ENCODE data around the gene GRIN3A.
A peak's percentile ranks its signal among the peaks of the same experiment; 100 is the strongest.
"Not testable (repeated sequence)": the region's sequence is repeated elsewhere in the genome, so short reads cannot be mapped to it uniquely, and the experiment has no call there.

GRIN3A gene

GRCh38 chr9:101731429-101731828, 7.0 kb downstream of the GRIN3A start:
- Mint-ChIP-seq H3K4me3 (no peak overlapping the region), H3K27ac (no peak overlapping the region), H3K36me3 (ENCODE audit: low read depth) (no peaks in the 10 kb centered on the region), H3K9me3 (no peaks in the 10 kb centered on the region), H3K4me1 (peaks cover 11% of the 10 kb centered on the region), H3K27me3 (ENCODE audit: low read depth) (peaks cover 12% of the 10 kb centered on the region)
- TF ChIP-seq, protein P1, sequence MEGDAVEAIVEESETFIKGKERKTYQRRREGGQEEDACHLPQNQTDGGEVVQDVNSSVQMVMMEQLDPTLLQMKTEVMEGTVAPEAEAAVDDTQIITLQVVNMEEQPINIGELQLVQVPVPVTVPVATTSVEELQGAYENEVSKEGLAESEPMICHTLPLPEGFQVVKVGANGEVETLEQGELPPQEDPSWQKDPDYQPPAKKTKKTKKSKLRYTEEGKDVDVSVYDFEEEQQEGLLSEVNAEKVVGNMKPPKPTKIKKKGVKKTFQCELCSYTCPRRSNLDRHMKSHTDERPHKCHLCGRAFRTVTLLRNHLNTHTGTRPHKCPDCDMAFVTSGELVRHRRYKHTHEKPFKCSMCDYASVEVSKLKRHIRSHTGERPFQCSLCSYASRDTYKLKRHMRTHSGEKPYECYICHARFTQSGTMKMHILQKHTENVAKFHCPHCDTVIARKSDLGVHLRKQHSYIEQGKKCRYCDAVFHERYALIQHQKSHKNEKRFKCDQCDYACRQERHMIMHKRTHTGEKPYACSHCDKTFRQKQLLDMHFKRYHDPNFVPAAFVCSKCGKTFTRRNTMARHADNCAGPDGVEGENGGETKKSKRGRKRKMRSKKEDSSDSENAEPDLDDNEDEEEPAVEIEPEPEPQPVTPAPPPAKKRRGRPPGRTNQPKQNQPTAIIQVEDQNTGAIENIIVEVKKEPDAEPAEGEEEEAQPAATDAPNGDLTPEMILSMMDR (IDR thresholded peaks at IDR 0.05; ENCODE audit: unreplicated experiment in 3 of 3), result no peak

DNA sequence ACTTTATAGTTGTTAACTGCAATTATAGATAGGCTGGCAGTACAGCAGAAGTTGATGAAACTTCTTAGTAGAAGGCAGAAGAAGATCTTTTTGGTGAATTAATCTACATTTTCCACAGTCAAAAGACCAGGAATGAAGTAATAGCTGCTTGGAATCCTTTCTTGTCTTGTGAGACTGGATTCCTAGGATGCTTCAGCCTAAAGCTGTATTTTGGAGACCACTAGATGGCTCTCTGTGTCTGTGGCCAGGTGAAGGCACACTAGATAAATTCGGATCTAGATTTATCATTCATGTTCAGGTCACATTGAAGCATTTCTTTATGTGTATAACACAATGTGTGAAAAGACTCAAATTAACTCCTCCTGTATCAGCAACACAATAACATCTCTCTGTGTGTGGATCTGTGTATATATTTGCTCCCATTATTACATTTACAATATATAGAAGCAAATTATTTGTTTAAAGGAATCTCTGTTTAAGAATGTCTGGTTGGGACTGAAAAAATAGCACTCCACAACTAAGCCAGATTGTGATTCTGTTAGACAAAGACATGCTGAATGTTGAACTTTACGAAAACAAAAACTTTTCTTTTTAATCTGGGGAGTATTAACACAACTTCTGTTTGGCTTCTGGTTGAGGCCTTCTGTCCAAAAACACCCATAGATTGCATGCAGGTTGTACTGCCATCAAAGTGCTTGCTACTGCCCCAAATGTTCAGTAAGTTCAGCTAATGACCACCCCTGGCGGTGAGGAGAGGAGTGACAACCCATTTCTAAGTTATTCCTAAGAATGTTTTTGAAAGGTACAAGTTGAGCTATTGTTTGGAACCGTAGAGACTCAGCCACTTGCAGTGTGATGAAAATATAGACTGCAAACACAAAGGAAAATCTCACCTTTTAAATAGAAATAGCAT, 10.6 kb downstream of the GRIN3A start:
- TF ChIP-seq, protein P1 (IDR thresholded peaks at IDR 0.05; ENCODE audit: unreplicated experiment in 3 of 3), result peak; percentile 49 to 67 (median 55)
- H3K4me1 Mint-ChIP-seq, result peaks cover 5% of the 10 kb centered on the region
- peaks cover 2% of the 10 kb centered on the region for H3K9me3 Mint-ChIP-seq
- H3K36me3 Mint-ChIP-seq (ENCODE audit: low read depth), result peaks cover 8% of the 10 kb centered on the region
- no peak overlapping the region for H3K27ac Mint-ChIP-seq
- H3K4me3 Mint-ChIP-seq, result no peak overlapping the region
- H3K27me3 Mint-ChIP-seq (ENCODE audit: low read depth), result peaks cover 6% of the 10 kb centered on the region

GRCh38 chr9:101724271-101724670, 14.2 kb downstream of the GRIN3A start:
- H3K9me3 Mint-ChIP-seq; H3K4me3 Mint-ChIP-seq; H3K27ac Mint-ChIP-seq; H3K27me3 Mint-ChIP-seq (ENCODE audit: low read depth): not testable (repeated sequence)
- Mint-ChIP-seq H3K36me3 (ENCODE audit: low read depth) (peaks cover 11% of the 10 kb centered on the region), H3K4me1 (peaks cover 13% of the 10 kb centered on the region)

DNA sequence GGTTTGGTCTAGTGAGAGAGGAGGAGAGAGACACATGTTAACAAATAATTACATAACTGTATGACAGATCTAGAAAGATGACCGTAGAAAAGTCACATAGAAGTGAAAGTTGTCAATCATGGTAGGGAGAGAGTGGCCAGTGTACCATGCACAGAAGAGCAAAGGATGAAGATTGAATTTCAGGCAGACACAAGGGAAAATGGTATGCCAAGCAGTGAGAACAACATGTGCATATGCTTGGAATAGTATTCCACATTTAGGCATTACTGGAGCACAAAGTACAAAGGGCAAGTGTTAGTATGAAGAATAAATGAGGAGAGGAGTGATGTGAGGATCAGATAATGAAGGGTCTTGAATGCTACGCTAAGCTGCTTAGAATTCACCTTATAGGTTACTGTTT, 20.3 kb downstream of the GRIN3A start:
- H3K9me3 Mint-ChIP-seq, result peaks cover 4% of the 10 kb centered on the region
- H3K27me3 Mint-ChIP-seq (ENCODE audit: low read depth), result peaks cover 3% of the 10 kb centered on the region
- peaks cover 38% of the 10 kb centered on the region for H3K4me1 Mint-ChIP-seq
- TF ChIP-seq, protein P1 (IDR thresholded peaks at IDR 0.05; ENCODE audit: unreplicated experiment in 3 of 3), result no peak
- no peak overlapping the region for H3K4me3 Mint-ChIP-seq
- peak overlapping the region in 1 of 3 experiments; percentile 28 for H3K27ac Mint-ChIP-seq
- H3K36me3 Mint-ChIP-seq (ENCODE audit: low read depth), result peaks cover 7% of the 10 kb centered on the region

DNA sequence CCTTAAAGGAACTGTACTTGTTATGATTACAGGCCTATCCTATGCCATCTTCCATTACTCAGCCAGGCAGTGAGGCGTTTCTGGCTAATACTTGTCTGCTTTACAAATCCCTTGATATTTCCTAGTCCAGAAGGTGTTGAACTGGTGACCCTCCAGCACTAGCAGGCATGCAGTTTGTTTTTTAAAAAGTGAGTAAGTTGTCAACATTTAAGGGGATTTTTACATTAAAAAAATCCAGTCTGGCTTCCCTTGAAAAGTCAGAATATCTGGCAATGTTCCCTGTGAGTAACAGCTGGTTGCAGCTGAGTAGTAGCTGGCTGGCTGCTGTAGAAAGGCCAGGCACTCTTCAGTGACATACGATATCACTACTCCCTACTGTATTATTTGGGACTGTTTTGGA, 21.8 kb downstream of the GRIN3A start:
- peaks cover 38% of the 10 kb centered on the region for H3K4me1 Mint-ChIP-seq
- TF ChIP-seq, protein P1 (IDR thresholded peaks at IDR 0.05; ENCODE audit: unreplicated experiment in 3 of 3), result no peak
- H3K9me3 Mint-ChIP-seq, result no peaks in the 10 kb centered on the region
- H3K36me3 Mint-ChIP-seq (ENCODE audit: low read depth), result no peaks in the 10 kb centered on the region
- H3K27me3 Mint-ChIP-seq (ENCODE audit: low read depth), result no peaks in the 10 kb centered on the region
- peak overlapping the region in 1 of 3 experiments; percentile 25 for H3K4me3 Mint-ChIP-seq
- H3K27ac Mint-ChIP-seq, result peak overlapping the region; percentile 62 to 83 (median 82)

- Mint-ChIP-seq H3K4me1 (peaks cover 35% of the 10 kb centered on the region), H3K9me3 (peaks cover 3% of the 10 kb centered on the region), H3K27me3 (ENCODE audit: low read depth) (no peaks in the 10 kb centered on the region), H3K36me3 (ENCODE audit: low read depth) (no peaks in the 10 kb centered on the region), H3K27ac (no peak overlapping the region), H3K4me3 (no peak overlapping the region)
- TF ChIP-seq, protein P1 (IDR thresholded peaks at IDR 0.05; ENCODE audit: unreplicated experiment in 3 of 3), result peak; percentile 15 to 36 (median 18)
Observed at GRCh38 chr9:101711330-101711941, 27.0 kb downstream of the GRIN3A start.
